Measurements from ENCODE around the gene ESRRB.

Gene ESRRB

DNA sequence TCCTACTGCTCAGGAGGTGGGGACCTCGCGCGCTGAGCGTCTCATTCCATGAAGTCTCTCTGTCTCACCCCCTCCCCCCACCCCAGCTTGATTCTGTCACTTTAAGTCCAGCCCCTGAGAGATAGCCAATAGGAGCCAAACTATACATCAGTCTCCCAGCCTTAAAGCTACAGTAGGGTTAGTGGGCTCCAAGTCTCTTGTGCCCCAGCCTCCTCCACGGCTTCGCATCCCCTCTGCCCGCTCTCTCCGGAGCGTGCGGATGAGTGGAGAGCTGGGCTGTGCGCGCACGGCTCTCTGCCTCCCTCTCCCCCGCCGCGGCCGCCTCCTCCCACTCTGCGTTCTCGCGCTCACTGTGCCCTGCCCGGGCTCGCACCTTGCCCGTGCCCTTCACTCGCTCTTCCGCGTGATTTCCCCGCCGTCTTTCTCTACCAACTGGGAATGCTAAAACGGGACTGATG is at the start of gene ESRRB:
ESRRB (plus strand) TSS at position 191 of the 458 bp plus-strand sequence; CDS start at position 456, 265 bp downstream.
- DNase-seq (ENCODE audit: low read depth in 2 of 2) = no peak

DNA sequence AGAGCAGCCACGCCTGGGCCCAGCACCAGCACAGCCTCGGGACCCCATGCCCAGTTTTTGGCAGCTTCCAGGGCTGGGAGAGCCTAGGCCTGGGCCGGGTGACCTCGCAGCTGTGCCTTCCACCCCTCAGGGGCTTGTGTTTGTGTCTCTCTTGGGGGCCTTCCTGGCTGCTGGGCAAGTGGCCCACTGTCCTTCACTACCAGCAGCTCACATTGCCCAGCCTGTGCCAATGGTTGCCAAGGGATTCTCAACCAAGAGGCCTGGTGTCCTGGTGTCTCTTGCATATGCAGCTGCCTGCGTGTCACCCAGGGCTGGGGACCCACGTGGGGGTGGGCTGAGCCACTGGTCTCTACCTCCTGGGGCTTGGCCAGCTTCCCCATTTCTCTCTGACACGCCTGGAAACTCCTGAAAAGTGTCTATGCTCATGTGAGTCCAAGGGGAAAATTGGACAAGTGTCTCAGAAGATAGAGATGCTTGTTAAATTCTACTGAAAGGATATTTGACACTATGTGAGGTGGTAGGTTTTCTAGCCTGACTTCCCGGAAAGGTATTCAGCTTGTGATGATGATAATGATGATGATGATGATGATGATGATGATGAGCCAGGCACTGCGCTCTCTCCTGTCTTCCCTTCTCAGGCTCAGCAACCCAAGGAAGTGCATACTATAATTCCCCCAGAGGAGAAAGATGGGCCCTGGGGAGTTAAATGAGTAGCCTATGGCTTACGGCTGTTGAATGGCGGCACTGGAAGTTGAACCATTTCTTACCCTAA is 48.8 kb upstream of the ESRRB start:
- no peak for DNase-seq (ENCODE audit: low read depth in 2 of 2)

DNA sequence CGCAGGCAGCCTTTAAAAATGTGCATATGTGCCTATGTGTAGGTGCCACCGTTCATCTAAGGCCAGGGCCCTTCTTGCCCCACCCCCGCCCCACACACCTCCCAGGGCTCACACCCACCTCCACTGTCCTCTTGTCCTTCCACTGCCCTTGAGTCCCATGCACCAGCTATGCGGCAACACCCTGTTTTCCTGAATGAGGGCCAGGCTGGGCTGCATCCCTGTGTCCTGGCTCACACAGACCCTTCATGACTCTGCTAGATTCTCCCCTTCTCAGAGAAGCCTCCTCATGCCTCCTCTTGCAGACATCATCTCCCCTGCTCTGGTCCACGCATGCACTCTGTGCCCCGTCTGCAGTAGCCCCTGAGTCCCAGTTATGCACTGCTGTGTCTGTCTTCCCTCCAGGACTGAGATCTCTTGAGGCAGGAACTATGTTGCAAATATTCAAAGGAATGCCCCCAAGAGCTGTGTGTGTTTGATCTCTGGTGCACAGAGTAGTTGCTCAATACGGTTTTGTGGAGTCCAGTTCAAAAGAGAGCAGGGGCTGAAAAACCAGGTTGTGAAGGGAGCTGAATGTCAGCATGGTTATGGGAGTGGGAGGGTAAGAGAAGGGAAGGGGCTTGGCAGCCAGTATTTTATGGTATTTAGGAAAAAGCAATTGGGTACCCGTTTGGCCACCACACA is 47.3 kb upstream of the ESRRB start:
- no peak for DNase-seq (ENCODE audit: low read depth in 2 of 2)

DNA sequence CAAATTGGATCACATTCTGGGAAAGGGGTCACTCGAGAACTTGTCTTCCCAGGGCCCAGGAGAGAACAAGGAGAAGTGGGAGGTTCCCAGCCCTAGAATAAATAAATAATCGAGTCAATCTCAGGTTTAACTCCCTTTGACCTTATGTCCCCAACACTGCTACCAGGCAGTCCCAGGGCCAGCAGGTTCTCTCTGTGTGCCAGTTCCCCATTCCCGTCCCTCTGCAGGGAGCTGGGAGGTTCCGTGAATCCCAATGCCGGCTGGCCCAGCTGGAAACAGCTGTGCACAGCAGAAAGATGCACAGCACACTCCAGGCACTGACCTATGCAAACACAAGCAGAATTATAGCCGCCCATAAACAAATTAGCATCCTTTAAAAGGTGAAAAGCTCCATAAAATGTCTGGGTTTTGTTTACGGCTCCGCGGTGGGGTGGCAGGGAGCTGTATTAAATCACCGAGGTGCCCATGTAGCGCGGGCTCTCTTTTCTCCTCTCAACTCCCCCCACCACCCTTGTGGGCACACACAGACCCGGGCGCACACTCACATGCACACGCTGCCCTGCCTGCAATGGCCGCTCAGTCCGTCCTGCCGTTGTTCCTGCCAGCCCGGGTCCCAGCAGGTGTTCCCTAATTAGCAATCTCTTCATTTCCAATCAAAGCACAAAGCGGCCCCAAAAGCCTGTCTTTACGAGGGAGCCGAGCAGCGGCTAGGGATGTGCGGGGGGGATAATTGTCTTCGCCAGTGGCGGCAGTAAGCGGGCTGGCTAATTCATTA is 46.6 kb upstream of the ESRRB start:
- DNase-seq (ENCODE audit: low read depth in 2 of 2) = no peak

DNA sequence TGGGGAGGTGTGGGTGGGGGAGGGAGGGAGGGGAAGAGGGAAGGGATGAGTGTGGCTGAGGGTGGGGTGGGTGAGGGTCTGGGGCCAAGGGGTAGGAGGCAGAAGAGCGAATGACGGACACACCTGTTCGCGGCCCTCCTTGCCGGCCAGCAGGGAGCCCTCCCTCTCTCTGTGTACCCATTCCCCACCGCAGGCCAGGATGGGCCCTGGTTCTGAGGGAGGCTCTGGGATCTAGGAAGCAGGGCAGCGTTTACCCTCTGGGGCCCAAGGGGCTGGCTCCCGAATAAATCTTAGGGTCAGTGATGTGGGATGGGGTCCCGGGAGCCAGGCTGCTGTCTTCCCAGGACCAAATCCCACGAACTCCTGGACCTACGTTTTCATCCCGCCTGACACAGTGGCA is 46.0 kb upstream of the ESRRB start:
- DNase-seq (ENCODE audit: low read depth in 2 of 2) = no peak

DNA sequence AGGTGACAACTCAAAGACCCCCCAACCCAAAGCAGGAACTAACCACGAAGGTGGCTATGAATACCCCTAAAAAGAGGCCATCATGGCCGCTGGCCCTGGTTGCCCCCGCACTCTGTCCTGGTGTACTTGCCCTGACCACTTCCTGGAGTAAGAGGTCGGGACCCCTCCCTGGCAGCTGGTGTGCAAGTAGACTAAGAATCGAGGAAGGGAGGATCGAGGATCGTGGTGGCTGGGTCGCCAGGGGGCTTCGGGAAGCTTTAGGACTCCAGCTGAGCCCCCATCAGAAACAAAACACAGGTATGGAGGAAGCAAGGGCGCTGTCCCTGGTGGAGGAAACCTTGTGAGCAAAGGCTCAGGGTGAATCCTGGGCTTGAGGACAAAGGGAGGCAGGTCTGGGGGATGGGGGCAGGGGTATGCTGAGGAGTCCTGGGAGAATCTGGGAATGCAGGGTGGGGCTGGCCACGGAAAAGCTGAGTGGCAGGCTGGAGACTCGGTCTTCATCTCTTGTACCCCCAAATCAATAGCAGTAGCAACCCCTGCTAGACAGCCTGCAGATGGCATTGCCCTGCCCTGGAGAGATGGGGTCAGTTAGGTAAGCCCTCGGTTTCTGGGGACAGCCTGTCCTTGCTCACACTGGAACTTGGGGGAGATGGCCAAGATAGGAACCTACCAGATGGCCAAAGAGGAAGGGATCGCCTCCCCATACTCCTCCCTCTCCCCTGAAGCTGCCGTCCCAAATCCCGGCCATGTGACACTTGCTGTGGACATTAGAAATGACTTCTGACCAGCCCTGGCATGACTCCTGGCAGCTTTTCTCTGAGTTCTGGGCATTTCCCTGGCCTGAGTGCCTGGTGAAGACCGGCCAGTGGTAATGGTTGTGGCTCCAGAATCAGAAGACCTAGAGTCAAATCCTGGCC is 45.3 kb upstream of the ESRRB start:
- no peak for DNase-seq (ENCODE audit: low read depth in 2 of 2)

DNA sequence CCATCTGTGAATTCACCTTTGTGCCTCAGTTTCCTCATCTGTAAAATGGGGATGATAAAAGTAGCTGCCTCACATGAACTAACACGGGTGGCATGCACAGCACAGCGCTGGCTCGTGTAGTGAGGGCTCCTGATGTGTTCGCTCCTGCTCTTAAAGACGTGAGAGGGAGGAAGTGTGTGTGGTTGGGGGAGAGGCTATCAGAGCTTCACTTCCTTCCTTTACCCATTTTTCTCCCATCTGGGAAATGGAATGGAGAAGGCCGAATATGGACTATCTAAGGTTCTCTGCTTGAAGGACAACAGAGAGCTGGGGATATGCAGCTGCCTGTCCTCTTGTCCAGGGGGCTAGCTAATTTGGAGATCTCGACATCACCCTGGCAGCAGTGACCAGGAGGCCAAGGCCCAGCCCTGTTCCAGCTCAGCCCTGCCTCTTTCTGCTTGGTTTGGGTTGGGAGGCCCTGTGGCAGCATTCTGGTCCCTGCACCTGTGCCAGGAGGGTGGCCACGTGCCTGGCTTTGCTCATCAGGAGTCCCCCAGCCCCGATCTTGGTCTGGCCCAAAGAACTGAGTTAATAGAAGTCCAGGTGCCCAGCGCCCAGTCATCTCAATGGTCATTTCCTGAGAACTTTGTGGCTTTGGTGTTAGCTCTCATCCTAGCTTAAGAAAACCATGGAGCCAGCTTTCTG is 44.5 kb upstream of the ESRRB start:
- no peak for DNase-seq (ENCODE audit: low read depth in 2 of 2)

DNA sequence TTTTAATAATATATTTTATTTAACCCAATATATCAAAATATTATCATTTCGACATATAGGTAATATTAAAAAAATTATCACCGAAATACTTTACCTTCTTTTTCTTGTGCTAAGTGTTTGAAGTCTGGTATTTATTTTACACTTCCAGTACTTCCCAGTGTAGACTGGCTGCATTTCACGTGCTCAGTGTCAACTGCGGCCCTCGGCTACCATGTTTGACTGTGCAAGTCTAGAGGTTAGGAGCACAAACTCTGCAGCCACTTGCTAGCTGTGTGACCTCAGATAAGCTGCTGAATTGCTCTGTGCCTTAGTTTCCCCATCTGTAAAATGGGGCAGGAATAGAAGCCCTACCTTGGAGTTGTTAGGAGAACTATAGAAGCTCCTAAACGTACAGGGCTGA is 42.3 kb upstream of the ESRRB start:
- DNase-seq (ENCODE audit: low read depth in 2 of 2) = no peak

DNA sequence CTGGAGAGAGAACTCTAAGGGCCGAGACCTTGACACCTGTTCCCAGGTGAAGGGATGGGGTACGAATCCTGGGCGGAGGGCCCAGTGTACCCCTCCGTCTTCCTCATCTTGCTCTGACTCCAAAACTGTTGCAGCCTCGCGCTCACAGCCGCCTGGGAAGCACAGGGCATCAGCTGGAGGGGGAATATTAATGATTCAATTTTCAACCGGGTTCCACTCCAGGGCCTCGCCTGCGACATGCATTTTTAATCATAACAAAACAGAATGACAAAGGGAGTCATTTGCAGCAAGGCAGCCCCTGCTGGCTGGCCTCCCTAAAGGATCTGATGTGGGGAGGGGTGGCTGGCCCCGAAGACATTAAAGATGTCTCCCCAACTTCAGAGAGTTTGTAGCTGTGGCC is 41.6 kb upstream of the ESRRB start:
- DNase-seq (ENCODE audit: low read depth in 2 of 2) = no peak

DNA sequence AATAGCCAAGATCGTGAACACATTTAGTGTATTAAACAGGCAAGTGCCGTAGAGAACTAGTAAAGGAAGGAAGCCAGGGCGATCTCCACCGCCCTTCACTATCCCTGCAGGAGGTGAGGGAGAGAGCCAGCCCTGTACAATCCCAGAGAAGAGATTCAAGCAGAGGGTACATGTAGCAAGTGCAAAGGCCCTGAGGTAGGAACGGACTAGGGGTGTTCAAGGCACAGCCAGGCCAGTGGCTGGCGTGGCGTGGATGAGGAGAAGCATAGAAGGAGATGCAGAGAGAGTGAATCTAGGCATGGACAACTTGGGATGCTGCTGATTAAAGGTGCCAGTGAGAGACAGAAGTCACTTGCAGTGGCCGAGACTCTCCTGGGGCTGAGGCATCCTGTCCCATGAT is 39.1 kb upstream of the ESRRB start:
- no peak for DNase-seq (ENCODE audit: low read depth in 2 of 2)

DNA sequence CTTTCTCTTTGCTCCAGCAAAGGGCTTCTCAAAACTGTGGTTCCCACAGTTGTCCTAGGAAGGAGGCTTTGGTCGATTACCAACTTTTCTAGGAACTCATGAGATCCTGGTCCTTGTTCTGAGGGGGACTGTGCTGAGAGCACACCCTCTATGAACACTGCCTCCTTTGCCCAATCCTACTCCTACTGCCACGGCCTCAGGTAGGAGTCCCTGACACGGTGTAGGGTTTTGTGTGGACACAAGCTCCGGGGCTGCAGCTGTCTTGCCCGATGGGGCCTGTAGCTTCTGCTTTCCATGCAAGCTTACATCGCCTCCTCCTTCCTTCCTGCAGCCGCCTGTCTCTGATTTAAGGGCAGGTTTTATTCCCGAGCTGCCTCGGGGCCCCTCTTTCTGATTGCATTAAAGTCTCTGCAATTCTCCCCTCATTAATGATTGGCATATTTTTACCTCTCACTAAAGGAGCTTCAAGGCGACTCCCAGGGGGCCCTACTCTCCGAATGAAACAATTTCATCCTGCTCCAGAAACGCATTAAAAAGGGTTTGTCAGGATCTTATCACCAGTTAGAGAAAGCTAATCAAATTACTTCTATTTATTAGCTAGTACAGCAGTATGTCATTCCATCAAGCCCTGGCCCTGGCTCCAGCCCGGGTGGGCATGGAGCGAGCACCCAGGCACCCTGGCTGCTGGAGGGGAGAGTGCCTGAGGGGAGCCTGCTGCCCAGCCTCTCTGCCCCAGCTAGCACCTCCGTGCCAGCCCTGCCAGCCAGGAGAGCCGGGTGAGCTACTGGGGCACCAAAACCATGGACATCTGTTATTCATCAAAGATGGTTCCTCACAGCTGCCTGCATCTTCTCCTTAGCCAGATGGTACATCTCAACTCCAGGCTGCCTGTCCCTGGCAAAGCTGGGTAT is 38.0 kb upstream of the ESRRB start:
- no peak for DNase-seq (ENCODE audit: low read depth in 2 of 2)

DNA sequence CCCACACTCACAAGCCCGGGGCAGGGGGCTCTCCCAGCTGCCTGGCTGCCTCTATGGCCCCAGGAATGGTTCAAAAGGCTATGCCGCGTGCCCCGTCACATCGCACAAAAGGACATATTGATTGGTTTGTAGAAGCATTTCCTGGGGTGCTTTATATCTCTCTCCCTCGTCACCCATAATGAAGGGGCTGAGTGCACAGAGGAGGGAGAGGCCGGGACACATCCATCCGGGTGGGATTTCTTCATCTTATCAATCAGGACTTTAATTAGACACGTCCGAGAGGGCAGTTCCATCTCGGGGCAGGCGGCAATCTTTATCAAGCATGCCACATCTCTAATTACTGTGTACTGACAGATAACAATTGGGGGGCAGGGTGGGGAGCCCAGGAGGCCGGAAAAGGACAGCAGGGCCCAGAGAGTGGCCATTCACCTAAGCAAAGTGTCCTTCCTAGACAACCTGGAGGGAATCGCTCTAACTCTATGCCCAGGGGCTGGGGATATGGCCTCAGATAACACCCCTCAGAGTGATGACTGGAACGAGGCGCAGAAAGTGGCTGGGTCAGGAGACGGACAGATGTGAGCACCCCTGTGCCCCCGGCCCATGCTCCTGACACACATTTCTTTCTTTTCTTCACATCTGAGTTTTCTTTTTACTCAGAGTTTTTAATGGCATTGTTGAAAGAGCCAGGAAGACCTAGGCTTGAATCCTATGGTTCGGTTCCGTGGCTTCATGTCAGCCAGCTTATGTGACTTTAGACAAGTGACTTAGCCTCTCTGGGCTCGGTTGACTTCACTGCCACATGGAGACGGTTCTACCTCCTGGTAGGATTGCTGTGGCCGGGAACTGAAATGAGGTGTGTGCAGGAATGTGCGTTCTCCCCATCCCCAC is 36.0 kb upstream of the ESRRB start:
- DNase-seq (ENCODE audit: low read depth in 2 of 2) = no peak

DNA sequence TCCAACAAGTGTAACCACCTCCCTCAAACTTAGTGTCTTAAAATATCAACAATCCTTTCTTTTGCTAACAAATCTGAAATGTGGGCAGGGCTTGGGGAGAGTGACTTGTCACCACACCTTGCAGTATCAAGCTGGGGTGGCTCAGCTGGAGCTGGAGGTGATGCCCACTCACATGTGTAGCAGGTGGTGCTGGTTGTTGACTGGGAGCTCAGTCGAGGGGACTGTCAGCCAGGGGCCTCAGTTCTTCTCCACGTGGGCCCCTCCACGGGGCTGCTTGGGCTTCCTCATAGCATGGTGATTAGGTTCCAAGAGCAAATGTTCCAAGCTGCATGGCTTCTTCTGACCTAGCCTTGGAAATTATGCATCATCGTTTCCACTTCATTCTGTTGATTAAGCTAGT is 32.6 kb upstream of the ESRRB start:
- no peak for DNase-seq (ENCODE audit: low read depth in 2 of 2)

DNA sequence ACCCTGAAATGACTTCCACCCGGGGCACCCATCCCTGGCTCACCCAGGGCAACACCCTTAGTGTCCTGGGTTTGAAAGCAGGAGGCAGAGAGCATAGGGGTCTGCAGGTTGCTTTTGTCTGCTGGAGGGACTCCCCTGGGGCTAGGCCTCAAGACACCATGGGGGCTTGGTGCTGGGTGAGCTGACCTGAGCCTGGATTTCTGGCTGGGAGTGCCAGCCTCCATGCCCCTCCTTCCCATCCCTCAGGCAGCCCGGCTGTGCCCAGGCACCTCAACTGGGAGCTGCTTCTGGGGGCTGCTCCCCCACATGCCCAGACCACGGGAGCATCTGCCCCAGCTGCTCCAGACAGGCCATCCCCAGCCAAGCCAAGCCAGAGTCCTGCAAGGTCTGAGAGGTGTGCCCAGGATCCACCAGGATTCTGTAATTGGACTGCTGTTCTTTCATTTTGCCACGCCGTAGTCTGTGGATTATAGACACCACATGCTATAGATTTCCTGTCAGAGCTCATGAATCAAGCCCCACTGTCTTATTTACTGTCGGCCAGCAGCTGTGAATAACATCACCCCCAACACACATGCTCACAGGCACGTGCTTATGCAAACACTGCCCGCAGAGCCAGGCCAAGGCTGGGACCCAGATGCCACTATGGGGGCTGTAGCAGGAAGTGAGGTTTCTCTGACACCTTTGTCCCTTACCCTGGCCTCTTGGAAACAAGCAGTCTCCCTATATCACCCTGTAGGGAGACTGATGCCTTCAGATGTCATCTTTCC is 29.4 kb upstream of the ESRRB start:
- no peak for DNase-seq (ENCODE audit: low read depth in 2 of 2)

DNA sequence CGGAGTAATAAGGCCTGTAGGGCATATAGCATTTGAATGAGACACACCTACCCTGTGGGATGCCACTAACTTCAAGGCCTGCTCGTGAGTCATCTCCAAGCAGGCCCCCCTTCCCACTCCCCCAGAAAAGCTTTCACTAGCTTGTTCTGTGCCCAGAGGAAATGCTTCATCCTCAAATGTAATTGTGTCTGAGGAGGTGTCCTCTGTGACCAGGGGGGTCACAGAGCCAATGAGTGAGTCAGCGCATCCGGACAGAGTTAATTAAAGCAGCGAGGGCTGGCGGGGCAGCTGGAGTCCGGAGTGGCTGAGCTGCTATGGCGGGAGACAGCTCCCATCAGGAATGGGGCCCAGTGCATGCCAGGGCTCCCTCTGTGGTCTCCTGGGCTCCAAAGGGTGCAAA is 27.0 kb upstream of the ESRRB start:
- no peak for DNase-seq (ENCODE audit: low read depth in 2 of 2)

DNA sequence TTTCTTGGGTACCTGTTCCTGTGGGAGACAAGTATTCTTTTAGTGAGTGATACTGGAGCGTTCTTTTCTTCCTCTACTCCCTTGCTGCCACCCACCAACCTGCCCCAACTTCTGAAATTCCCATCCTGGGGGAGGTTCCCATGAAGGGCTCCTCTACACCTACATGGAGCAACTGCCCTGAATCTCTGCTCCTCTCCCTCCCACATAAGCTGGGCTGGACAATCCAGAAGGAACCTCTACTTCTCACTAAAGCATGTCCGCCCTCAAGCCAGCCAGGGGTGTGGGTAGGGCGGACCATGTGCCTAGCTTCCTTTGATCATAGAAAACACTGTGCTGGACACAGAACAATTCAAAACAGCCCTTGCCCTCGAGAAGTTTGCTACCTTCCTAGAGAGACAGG is 25.9 kb upstream of the ESRRB start:
- no peak for DNase-seq (ENCODE audit: low read depth in 2 of 2)

DNA sequence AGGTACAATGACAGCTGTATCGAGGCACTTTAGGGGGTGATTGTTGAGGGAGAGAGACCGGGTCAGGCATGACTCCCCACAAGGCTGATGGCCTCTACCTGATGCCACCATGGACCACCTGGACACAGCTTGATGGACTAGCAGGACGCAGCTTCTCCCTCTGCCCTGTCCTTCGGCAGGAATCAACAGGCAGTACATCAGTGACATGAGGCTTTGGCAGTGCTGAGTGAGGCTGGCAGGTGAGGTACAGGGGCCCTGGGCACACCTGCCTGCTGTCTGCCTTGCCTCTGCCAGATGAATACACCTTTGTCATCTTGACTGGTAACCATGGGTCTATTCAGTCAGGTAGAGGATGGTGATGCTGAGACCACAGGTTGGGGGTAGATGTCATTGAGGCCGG is 25.3 kb upstream of the ESRRB start:
- no peak for DNase-seq (ENCODE audit: low read depth in 2 of 2)

DNA sequence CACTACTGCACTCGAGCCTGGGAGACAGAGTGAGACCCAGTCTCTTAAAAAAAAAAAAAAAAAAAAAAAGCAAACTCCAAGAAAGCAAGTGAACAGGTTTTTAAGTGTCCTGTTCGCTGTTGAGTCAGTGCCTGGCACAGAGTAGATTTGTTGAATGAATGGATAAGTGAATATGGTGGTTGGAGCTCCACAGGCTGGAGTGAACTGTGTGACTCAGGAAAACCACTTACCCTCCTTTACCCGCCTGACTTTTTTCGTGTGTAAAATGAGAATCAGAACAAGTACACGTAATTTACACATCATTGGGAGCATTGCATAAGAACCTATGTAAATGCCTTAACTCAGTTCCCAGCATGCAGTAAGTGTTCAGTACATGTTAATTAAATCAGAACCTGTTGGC is 24.0 kb upstream of the ESRRB start:
- DNase-seq (ENCODE audit: low read depth in 2 of 2) = no peak
